WTC11 (cell line): ENCODE data around the gene IVL. TPM values are rescaled to one million over a fixed set of nuclear protein-coding genes. Genes with fewer than 3 reads are reported as not detected.

ENCODE experiments used
- ATAC-seq: fragments of 200-7000 bp; cut with Tn5 transposase; 2 replicates; pipeline ENCODE4 v1.10.0; 2021; ENCODE audit warnings: mild to moderate bottlenecking, moderate library complexity
- CTCF ChIA-PET: fragments of 300-600 bp; sonication (Branson Sonifier 250); formaldehyde crosslinking; loops from one replicate; lab custom pipeline; 2021; ENCODE audit warnings: antibody characterized with exemption; lab: Charles Lee
- POLR2A ChIA-PET: fragments of 350-600 bp; sonication (Branson Sonifier 250); formaldehyde crosslinking; loops from one replicate; lab custom pipeline; 2021; ENCODE audit warnings: antibody characterized with exemption; lab: Charles Lee
- DNase-seq: peaks from one replicate; pipeline ENCODE4 v3.0.0; 2021; ENCODE audit warnings: low spot score
- H3K27ac Mint-ChIP-seq: 2 replicates; pipeline ENCODE4 v1.8.0; 2021; ENCODE audit warnings: mixed read lengths
- H3K27me3 Mint-ChIP-seq: 2 replicates; pipeline ENCODE4 v1.8.0; 2021; ENCODE audit warnings: low read depth, mild to moderate bottlenecking, moderate library complexity, mixed read lengths
- H3K36me3 Mint-ChIP-seq: 2 replicates; pipeline ENCODE4 v1.8.0; 2021; ENCODE audit warnings: mixed read lengths
- H3K4me1 Mint-ChIP-seq: 2 replicates; pipeline ENCODE4 v1.8.0; 2022; ENCODE audit warnings: mixed read lengths
- H3K4me3 Mint-ChIP-seq: 2 replicates; pipeline ENCODE4 v1.8.0; 2021; ENCODE audit warnings: mild to moderate bottlenecking, moderate library complexity, mixed read lengths
- H3K9me3 Mint-ChIP-seq: 2 replicates; pipeline ENCODE4 v1.8.0; 2021; ENCODE audit warnings: mixed read lengths
- ATF1 ChIP-seq: sonication (generic); formaldehyde crosslinking; IDR thresholded peaks from 2 replicates; pipeline ENCODE4 v1.8.1; 2023; ENCODE audit warnings: mild to moderate bottlenecking, moderate library complexity, missing genetic modification reagents
- EMX1 ChIP-seq: fragments of 250-450 bp; sonication (Bioruptor Pico); IDR thresholded peaks from 2 replicates; pipeline ENCODE4 v1.8.0; 2021; ENCODE audit warnings: mild to moderate bottlenecking
- GRHL2 ChIP-seq: fragments of 250-450 bp; sonication (Bioruptor Pico); IDR thresholded peaks from 2 replicates; pipeline ENCODE4 v1.8.0; 2022; ENCODE audit warnings: mild to moderate bottlenecking, moderate library complexity; ENCODE audit not compliant: insufficient replicate concordance, severe bottlenecking
- HMGA2 ChIP-seq: fragments of 250-450 bp; sonication (Bioruptor Pico); IDR thresholded peaks from 2 replicates; pipeline ENCODE4 v1.4.0; 2021; ENCODE audit warnings: mild to moderate bottlenecking, moderate library complexity
- JUN ChIP-seq: sonication (generic); formaldehyde crosslinking; IDR thresholded peaks from 2 replicates; pipeline ENCODE4 v1.8.0; 2023; ENCODE audit warnings: mild to moderate bottlenecking, missing genetic modification reagents
- KAT7 ChIP-seq: sonication (generic); formaldehyde crosslinking; IDR thresholded peaks from 2 replicates; pipeline ENCODE4 v1.8.1; 2023; ENCODE audit warnings: missing genetic modification reagents, mild to moderate bottlenecking, borderline replicate concordance
- MYBL2 ChIP-seq: sonication (generic); formaldehyde crosslinking; IDR thresholded peaks from 2 replicates; pipeline ENCODE4 v1.8.1; 2023; ENCODE audit warnings: mild to moderate bottlenecking, moderate library complexity, missing genetic modification reagents
- NFE2L1 ChIP-seq: sonication (generic); formaldehyde crosslinking; IDR thresholded peaks from 2 replicates; pipeline ENCODE4 v1.8.1; 2023; ENCODE audit warnings: missing genetic modification reagents
- OVOL2 ChIP-seq: fragments of 250-450 bp; sonication (Bioruptor Pico); IDR thresholded peaks from 2 replicates; pipeline ENCODE4 v1.9.0; 2021; ENCODE audit warnings: mild to moderate bottlenecking, borderline replicate concordance
- PRRX2 ChIP-seq: fragments of 250-450 bp; sonication (Bioruptor Pico); IDR thresholded peaks from 2 replicates; pipeline ENCODE4 v1.8.0; 2021; ENCODE audit warnings: mild to moderate bottlenecking
- SMAD3 ChIP-seq: sonication (generic); formaldehyde crosslinking; IDR thresholded peaks from 2 replicates; pipeline ENCODE4 v1.8.0; 2022; ENCODE audit warnings: missing genetic modification reagents, mild to moderate bottlenecking, borderline replicate concordance
- SP1 ChIP-seq: sonication (generic); formaldehyde crosslinking; conservative IDR thresholded peaks from 2 replicates; pipeline ENCODE4 v1.8.1; 2022; ENCODE audit warnings: missing genetic modification reagents
- TCF7 ChIP-seq: sonication (generic); formaldehyde crosslinking; IDR thresholded peaks from 2 replicates; pipeline ENCODE4 v1.8.0; 2022; ENCODE audit warnings: mild to moderate bottlenecking, low read depth, missing genetic modification reagents, moderate library complexity
- ZNF121 ChIP-seq: sonication (generic); formaldehyde crosslinking; IDR thresholded peaks from 2 replicates; pipeline ENCODE4 v1.8.0; 2023; ENCODE audit warnings: missing genetic modification reagents
- ZNF263 ChIP-seq: sonication (generic); formaldehyde crosslinking; IDR thresholded peaks from 2 replicates; pipeline ENCODE4 v1.8.1; 2022; ENCODE audit warnings: low read depth, mild to moderate bottlenecking, moderate library complexity, missing genetic modification reagents
- total RNA-seq: library from RNA; stranded (reverse); gene quantifications from 3 replicates; pipeline ENCODE4 v1.2.3, GENCODE V29; 2021
- TF ChIP-seq, protein P1 (sequence below): sonication (generic); formaldehyde crosslinking; IDR thresholded peaks from 2 replicates; pipeline ENCODE4 v1.8.1; 2023; ENCODE audit warnings: mild to moderate bottlenecking, missing genetic modification reagents
- TF ChIP-seq, protein P2 (sequence below): sonication (generic); formaldehyde crosslinking; IDR thresholded peaks from 2 replicates; pipeline ENCODE4 v1.8.0; 2023; ENCODE audit warnings: mild to moderate bottlenecking, missing genetic modification reagents
- TF ChIP-seq, protein P3 (sequence below): fragments of 200-600 bp; IDR thresholded peaks from 2 replicates; pipeline ENCODE4 v1.8.0; 2022; ENCODE audit warnings: antibody characterized with exemption
- TF ChIP-seq, protein P4 (sequence below): sonication (generic); formaldehyde crosslinking; IDR thresholded peaks from 2 replicates; pipeline ENCODE4 v1.8.1; 2023; ENCODE audit warnings: mild to moderate bottlenecking, missing genetic modification reagents, moderate library complexity
- TF ChIP-seq, protein P5 (sequence below): fragments of 250-450 bp; sonication (Bioruptor Pico); IDR thresholded peaks from 2 replicates; pipeline ENCODE4 v1.8.0; 2021; ENCODE audit warnings: mild to moderate bottlenecking
- TF ChIP-seq, protein P6 (sequence below): sonication (generic); formaldehyde crosslinking; IDR thresholded peaks from 2 replicates; pipeline ENCODE4 v1.8.1; 2023; ENCODE audit warnings: mild to moderate bottlenecking, moderate library complexity, missing genetic modification reagents
- TF ChIP-seq, protein P7 (sequence below): sonication (generic); formaldehyde crosslinking; IDR thresholded peaks from 2 replicates; pipeline ENCODE4 v1.8.1; 2022; ENCODE audit warnings: missing genetic modification reagents, borderline replicate concordance

IVL gene
- total RNA-seq, 1 experiment from 2014 or later = not detected

DNA sequence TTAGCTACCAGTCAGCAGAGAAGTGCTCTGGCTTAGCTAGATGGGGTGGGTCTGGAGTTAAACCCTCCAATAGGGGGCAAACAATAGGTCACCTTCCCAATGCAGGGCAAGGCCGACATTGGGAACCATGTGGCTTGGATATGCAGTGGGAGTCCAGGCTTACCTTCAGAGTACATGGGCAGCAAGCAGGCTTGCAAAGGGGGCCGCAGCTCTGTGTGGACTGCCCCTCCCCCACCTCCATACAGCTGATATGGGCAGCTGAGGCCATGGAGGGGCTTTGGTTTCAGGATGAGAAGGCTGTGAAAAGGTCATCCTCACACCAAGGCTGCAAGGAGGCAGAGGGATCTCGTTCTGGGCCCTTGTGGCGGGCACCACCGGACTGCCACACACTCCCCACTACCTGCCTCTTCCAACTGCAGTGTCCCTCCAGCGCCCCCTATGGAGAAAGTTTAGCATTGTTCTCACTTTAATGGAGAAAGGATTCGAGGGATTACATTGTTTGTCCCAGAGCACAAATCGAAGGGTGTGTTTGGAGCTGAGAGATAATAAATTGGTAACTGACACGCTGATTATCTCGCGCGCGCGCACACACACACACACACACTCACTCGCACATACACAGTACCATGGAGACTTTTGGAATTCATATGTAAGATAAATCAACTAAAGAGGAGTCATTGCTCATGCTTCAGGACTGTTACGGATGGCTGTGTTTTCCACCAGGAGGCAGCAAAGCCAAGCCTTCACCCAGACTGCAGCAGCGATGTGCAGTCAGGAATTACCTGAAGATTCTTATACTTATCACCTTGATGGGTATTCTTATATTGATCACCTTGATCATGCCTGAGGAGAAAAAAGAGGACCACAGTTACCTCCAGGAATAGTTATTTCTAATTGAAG lies 37.3 kb upstream of the IVL start:
- H3K4me3 Mint-ChIP-seq = 0 out of 2 replicates have a peak overlapping the region, but pooled peaks have one; percentile 26
- no peak for TF ChIP-seq OVOL2
- TF ChIP-seq, protein P1, sequence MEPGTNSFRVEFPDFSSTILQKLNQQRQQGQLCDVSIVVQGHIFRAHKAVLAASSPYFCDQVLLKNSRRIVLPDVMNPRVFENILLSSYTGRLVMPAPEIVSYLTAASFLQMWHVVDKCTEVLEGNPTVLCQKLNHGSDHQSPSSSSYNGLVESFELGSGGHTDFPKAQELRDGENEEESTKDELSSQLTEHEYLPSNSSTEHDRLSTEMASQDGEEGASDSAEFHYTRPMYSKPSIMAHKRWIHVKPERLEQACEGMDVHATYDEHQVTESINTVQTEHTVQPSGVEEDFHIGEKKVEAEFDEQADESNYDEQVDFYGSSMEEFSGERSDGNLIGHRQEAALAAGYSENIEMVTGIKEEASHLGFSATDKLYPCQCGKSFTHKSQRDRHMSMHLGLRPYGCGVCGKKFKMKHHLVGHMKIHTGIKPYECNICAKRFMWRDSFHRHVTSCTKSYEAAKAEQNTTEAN = 0 out of 2 replicates have a peak, but pooled peaks have one; percentile 32
- TF ChIP-seq ZNF121 (CRISPR knock-in tag) = no peak
- TF ChIP-seq NFE2L1 (CRISPR knock-in tag) = 0 out of 2 replicates have a peak, but pooled peaks have one; percentile 27
- TF ChIP-seq SP1 (CRISPR knock-in tag) = 0 out of 2 replicates have a peak, but pooled peaks have one; percentile 22
- TF ChIP-seq PRRX2 (CRISPR knock-in tag) = no peak
- TF ChIP-seq, protein P2, sequence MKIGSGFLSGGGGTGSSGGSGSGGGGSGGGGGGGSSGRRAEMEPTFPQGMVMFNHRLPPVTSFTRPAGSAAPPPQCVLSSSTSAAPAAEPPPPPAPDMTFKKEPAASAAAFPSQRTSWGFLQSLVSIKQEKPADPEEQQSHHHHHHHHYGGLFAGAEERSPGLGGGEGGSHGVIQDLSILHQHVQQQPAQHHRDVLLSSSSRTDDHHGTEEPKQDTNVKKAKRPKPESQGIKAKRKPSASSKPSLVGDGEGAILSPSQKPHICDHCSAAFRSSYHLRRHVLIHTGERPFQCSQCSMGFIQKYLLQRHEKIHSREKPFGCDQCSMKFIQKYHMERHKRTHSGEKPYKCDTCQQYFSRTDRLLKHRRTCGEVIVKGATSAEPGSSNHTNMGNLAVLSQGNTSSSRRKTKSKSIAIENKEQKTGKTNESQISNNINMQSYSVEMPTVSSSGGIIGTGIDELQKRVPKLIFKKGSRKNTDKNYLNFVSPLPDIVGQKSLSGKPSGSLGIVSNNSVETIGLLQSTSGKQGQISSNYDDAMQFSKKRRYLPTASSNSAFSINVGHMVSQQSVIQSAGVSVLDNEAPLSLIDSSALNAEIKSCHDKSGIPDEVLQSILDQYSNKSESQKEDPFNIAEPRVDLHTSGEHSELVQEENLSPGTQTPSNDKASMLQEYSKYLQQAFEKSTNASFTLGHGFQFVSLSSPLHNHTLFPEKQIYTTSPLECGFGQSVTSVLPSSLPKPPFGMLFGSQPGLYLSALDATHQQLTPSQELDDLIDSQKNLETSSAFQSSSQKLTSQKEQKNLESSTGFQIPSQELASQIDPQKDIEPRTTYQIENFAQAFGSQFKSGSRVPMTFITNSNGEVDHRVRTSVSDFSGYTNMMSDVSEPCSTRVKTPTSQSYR (CRISPR knock-in tag) = no peak
- TF ChIP-seq, protein P3, sequence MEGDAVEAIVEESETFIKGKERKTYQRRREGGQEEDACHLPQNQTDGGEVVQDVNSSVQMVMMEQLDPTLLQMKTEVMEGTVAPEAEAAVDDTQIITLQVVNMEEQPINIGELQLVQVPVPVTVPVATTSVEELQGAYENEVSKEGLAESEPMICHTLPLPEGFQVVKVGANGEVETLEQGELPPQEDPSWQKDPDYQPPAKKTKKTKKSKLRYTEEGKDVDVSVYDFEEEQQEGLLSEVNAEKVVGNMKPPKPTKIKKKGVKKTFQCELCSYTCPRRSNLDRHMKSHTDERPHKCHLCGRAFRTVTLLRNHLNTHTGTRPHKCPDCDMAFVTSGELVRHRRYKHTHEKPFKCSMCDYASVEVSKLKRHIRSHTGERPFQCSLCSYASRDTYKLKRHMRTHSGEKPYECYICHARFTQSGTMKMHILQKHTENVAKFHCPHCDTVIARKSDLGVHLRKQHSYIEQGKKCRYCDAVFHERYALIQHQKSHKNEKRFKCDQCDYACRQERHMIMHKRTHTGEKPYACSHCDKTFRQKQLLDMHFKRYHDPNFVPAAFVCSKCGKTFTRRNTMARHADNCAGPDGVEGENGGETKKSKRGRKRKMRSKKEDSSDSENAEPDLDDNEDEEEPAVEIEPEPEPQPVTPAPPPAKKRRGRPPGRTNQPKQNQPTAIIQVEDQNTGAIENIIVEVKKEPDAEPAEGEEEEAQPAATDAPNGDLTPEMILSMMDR = peak; percentile 82; the same call in 1 of the 2 replicates
- TF ChIP-seq MYBL2 (CRISPR knock-in tag) = no peak
- TF ChIP-seq, all 79 proteins: peak for 4
- H3K27ac Mint-ChIP-seq = no peak overlapping the region
- no peaks in the 10 kb centered on the region for H3K9me3 Mint-ChIP-seq
- H3K27me3 Mint-ChIP-seq = no peaks in the 10 kb centered on the region; the same call in 1 of the 2 replicates
- ChIA-PET POLR2A (no interaction called here), CTCF (interaction anchor here (0.7 to 4.0 kb wide), 20 partner anchors 8 to 412 kb away, joined by 3 to 82 read pairs (median 6); partner anchors contain the start of gene SPRR4)
- ATAC-seq (peak; percentile 88), DNase-seq (peak; percentile 38)
- H3K36me3 Mint-ChIP-seq = no peaks in the 10 kb centered on the region
- no peaks in the 10 kb centered on the region for H3K4me1 Mint-ChIP-seq

DNA sequence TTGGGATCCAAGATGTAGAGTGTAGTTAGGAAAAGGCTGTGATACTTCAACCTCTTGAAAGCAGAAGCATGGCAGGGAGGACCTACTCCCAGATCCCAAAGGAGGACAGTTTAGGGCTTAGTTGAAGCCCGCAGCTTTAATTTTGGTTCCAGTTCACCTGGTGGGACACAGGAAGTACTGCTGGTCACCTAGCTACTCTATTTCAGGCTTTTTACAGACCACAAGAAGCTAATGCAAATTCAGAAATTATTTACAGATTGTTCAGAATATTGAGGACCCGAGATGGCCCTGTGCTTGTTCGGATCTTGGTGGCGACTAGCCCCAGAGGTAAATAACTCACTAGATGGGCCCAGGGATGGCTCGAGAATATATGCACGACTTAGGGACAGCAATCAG lies 36.6 kb upstream of the IVL start:
- Mint-ChIP-seq H3K27ac (no peak overlapping the region), H3K4me3 (no peak overlapping the region), H3K9me3 (no peaks in the 10 kb centered on the region), H3K36me3 (no peaks in the 10 kb centered on the region), H3K4me1 (no peaks in the 10 kb centered on the region), H3K27me3 (no peaks in the 10 kb centered on the region; the same call in 1 of the 2 replicates)
- CTCF ChIA-PET = interaction anchor here (0.7 to 4.0 kb wide), 12 partner anchors 15 to 362 kb away, joined by 3 to 82 read pairs (median 8); no protein-coding TSS in a partner anchor
- POLR2A ChIA-PET = no interaction called here
- no peak for DNase-seq
- ATAC-seq = no peak
- TF ChIP-seq, protein P4, sequence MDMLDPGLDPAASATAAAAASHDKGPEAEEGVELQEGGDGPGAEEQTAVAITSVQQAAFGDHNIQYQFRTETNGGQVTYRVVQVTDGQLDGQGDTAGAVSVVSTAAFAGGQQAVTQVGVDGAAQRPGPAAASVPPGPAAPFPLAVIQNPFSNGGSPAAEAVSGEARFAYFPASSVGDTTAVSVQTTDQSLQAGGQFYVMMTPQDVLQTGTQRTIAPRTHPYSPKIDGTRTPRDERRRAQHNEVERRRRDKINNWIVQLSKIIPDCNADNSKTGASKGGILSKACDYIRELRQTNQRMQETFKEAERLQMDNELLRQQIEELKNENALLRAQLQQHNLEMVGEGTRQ (CRISPR knock-in tag) = no peak
- TF ChIP-seq, protein P5, sequence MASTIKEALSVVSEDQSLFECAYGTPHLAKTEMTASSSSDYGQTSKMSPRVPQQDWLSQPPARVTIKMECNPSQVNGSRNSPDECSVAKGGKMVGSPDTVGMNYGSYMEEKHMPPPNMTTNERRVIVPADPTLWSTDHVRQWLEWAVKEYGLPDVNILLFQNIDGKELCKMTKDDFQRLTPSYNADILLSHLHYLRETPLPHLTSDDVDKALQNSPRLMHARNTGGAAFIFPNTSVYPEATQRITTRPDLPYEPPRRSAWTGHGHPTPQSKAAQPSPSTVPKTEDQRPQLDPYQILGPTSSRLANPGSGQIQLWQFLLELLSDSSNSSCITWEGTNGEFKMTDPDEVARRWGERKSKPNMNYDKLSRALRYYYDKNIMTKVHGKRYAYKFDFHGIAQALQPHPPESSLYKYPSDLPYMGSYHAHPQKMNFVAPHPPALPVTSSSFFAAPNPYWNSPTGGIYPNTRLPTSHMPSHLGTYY (CRISPR knock-in tag) = no peak
- TF ChIP-seq JUN (CRISPR knock-in tag) = no peak
- no peak for TF ChIP-seq GRHL2 (CRISPR knock-in tag)
- TF ChIP-seq KAT7 (CRISPR knock-in tag) = no peak
- no peak for TF ChIP-seq EMX1 (CRISPR knock-in tag)
- TF ChIP-seq, protein P6, sequence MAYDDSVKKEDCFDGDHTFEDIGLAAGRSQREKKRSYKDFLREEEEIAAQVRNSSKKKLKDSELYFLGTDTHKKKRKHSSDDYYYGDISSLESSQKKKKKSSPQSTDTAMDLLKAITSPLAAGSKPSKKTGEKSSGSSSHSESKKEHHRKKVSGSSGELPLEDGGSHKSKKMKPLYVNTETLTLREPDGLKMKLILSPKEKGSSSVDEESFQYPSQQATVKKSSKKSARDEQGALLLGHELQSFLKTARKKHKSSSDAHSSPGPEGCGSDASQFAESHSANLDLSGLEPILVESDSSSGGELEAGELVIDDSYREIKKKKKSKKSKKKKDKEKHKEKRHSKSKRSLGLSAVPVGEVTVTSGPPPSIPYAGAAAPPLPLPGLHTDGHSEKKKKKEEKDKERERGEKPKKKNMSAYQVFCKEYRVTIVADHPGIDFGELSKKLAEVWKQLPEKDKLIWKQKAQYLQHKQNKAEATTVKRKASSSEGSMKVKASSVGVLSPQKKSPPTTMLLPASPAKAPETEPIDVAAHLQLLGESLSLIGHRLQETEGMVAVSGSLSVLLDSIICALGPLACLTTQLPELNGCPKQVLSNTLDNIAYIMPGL (CRISPR knock-in tag) = no peak
- TF ChIP-seq HMGA2 (CRISPR knock-in tag) = no peak
- no peak for TF ChIP-seq ZNF263 (CRISPR knock-in tag)
- TF ChIP-seq TCF7 (CRISPR knock-in tag) = no peak
- no peak for TF ChIP-seq ATF1
- TF ChIP-seq, protein P7, sequence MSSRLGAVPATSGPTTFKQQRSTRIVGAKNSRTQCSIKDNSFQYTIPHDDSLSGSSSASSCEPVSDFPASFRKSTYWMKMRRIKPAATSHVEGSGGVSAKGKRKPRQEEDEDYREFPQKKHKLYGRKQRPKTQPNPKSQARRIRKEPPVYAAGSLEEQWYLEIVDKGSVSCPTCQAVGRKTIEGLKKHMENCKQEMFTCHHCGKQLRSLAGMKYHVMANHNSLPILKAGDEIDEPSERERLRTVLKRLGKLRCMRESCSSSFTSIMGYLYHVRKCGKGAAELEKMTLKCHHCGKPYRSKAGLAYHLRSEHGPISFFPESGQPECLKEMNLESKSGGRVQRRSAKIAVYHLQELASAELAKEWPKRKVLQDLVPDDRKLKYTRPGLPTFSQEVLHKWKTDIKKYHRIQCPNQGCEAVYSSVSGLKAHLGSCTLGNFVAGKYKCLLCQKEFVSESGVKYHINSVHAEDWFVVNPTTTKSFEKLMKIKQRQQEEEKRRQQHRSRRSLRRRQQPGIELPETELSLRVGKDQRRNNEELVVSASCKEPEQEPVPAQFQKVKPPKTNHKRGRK (CRISPR knock-in tag) = no peak
- TF ChIP-seq SMAD3 (CRISPR knock-in tag) = no peak
